NCI-H2196 treated with DMSO at 0.1 percent for 48 hours (cell line): ENCODE measurements around the gene EPHA2.
A peak's percentile ranks its signal among the peaks of the same experiment; 100 is the strongest.
"Not testable (repeated sequence)": the region's sequence is repeated elsewhere in the genome, so short reads cannot be mapped to it uniquely, and the experiment has no call there.

Experiments
- DNase-seq: peaks from one replicate; lab custom pipeline; 2025; ENCODE audit not compliant: unreplicated experiment; lab: John Stamatoyannopoulos, UW

The EPHA2 gene

GRCh38 chr1:16122350-16122881 lies 33.5 kb downstream of the EPHA2 start:
- no peak for DNase-seq

GRCh38 chr1:16120940-16121410 lies 34.9 kb downstream of the EPHA2 start:
- peak; percentile 79 for DNase-seq

- DNase-seq = no peak
Observed at GRCh38 chr1:16120407-16120806, 35.5 kb downstream of the EPHA2 start.

- no peak for DNase-seq
Observed at GRCh38 chr1:16119926-16120325, 35.9 kb downstream of the EPHA2 start.

GRCh38 chr1:16119504-16119903 lies 36.4 kb downstream of the EPHA2 start:
- DNase-seq = no peak

GRCh38 chr1:16118706-16119105 lies 37.2 kb downstream of the EPHA2 start:
- DNase-seq = no peak

- DNase-seq = no peak
Observed at GRCh38 chr1:16117936-16118335, 37.9 kb downstream of the EPHA2 start.

GRCh38 chr1:16117369-16117768 lies 38.5 kb downstream of the EPHA2 start:
- DNase-seq = no peak

- DNase-seq = no peak
Observed at GRCh38 chr1:16116625-16117024, 39.2 kb downstream of the EPHA2 start.

GRCh38 chr1:16116002-16116401 lies 39.9 kb downstream of the EPHA2 start:
- DNase-seq = no peak

- DNase-seq = no peak
Observed at GRCh38 chr1:16115468-16115983, 40.3 kb downstream of the EPHA2 start.

- no peak for DNase-seq
Observed at GRCh38 chr1:16114527-16115467, 41.1 kb downstream of the EPHA2 start.

- no peak for DNase-seq
Observed at GRCh38 chr1:16112596-16113555, 43.0 kb downstream of the EPHA2 start.

GRCh38 chr1:16111771-16112595 lies 43.9 kb downstream of the EPHA2 start:
- DNase-seq = no peak

GRCh38 chr1:16110884-16111283 lies 45.0 kb downstream of the EPHA2 start:
- no peak for DNase-seq

GRCh38 chr1:16110456-16110855 lies 45.4 kb downstream of the EPHA2 start:
- no peak for DNase-seq

- DNase-seq = no peak
Observed at GRCh38 chr1:16109571-16109970, 46.3 kb downstream of the EPHA2 start.

- DNase-seq = not testable (repeated sequence)
Observed at GRCh38 chr1:16107039-16107438, 48.8 kb downstream of the EPHA2 start.

- DNase-seq = no peak
Observed at GRCh38 chr1:16101623-16102022, 54.2 kb downstream of the EPHA2 start.

GRCh38 chr1:16099412-16099811 lies 56.5 kb downstream of the EPHA2 start:
- no peak for DNase-seq
